ENCODE data around the gene NACA.

DNA sequence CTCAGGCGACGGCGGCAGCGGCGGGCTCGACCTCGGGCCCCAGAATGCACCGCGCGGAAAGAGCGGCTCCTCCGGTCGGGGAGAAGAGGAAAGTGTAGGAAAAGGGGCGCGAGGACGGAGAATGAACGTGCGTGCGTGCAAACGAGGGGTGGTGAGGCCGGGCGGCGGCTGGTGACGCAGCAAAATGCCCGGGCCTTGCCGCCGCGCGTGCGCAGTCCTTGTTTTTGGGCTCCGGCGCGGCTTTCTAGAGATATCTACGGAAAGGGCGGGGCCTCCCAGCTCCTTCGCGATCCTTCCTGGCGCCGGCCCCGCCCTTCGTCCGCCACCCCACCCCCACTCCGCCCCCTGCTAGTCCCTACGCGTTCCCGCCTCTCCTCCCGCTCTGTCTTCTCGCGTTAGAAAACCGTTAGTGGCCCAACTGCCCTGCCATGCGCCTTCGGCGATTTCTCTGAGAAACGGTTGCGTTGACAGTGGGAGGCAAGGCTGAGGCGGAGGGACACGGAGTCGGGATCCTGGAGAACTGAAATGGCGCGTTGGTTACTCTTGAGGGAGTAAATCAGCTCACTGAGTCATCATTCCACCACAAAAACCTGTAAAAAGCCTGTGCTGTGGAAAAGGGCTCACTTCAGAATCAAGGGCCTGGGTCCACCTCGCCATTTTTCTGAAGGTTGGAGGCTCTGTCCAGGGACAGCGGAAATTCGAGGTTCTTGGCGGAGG is 36.8 kb downstream of the NACA start, which contains the start of gene PTGES3:
- TF ChIP-seq, protein P1, sequence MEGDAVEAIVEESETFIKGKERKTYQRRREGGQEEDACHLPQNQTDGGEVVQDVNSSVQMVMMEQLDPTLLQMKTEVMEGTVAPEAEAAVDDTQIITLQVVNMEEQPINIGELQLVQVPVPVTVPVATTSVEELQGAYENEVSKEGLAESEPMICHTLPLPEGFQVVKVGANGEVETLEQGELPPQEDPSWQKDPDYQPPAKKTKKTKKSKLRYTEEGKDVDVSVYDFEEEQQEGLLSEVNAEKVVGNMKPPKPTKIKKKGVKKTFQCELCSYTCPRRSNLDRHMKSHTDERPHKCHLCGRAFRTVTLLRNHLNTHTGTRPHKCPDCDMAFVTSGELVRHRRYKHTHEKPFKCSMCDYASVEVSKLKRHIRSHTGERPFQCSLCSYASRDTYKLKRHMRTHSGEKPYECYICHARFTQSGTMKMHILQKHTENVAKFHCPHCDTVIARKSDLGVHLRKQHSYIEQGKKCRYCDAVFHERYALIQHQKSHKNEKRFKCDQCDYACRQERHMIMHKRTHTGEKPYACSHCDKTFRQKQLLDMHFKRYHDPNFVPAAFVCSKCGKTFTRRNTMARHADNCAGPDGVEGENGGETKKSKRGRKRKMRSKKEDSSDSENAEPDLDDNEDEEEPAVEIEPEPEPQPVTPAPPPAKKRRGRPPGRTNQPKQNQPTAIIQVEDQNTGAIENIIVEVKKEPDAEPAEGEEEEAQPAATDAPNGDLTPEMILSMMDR (optimal IDR thresholded peaks at IDR 0.05 in 1 of 3, IDR thresholded peaks at IDR 0.05 in 1 of 3, conservative IDR thresholded peaks at IDR 0.05 in 1 of 3; ENCODE audit: extremely low read depth in 1 of 3, insufficient read depth in 2 of 3, low read length in 3 of 3), result no peak
- TF ChIP-seq EZH2 (IDR thresholded peaks at IDR 0.05; ENCODE audit: low read length), result no peak
